ENCODE data around the gene SH3BGRL. TPM values are rescaled to one million over a fixed set of nuclear protein-coding genes. Genes with fewer than 3 reads are reported as not detected.
"Not testable (repeated sequence)": the region's sequence is repeated elsewhere in the genome, so short reads cannot be mapped to it uniquely, and the experiment has no call there.

Gene SH3BGRL
- total RNA-seq, 1 experiment from 2014 or later = 176 TPM

DNA sequence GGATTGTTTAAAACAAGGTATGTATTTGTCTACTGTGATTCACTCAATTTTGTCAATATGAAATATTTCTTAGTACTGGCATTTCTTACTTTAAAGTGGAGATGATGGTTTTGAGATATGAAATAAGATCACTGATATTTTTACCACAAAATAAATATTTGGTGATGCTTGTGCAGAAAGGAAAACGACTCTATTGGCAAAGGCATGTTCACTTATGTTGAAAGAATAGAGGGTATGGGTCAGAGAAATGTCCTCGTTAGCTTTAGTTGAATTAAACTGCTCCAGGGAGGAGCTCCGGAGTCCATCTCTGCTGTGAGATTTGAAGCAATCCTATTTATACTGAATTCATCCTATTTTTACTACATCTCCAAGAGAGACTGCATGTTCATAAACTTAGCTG lies 84.2 kb downstream of the SH3BGRL start:
- H3K9me3 ChIP-seq (replicated peaks) = no peaks in the 10 kb centered on the region
- no peaks in the 10 kb centered on the region for H3K36me3 ChIP-seq
- H3K4me3 ChIP-seq = no peak overlapping the region
- H3K4me1 ChIP-seq (replicated peaks) = no peaks in the 10 kb centered on the region
- no peaks in the 10 kb centered on the region for H3K27me3 ChIP-seq (replicated peaks)
- no peak for DNase-seq (ENCODE audit: low read depth in 1 of 2, low spot score in 2 of 2)
- no peak overlapping the region for H3K27ac ChIP-seq

GRCh38 chrX:81286608-81287007 lies 84.7 kb downstream of the SH3BGRL start:
- Histone ChIP-seq H3K4me1 (replicated peaks) (no peaks in the 10 kb centered on the region), H3K27ac (no peak overlapping the region), H3K36me3 (no peaks in the 10 kb centered on the region), H3K4me3 (no peak overlapping the region), H3K9me3 (replicated peaks) (no peaks in the 10 kb centered on the region), H3K27me3 (replicated peaks) (no peaks in the 10 kb centered on the region)
- DNase-seq (ENCODE audit: low read depth in 1 of 2, low spot score in 2 of 2) = no peak

DNA sequence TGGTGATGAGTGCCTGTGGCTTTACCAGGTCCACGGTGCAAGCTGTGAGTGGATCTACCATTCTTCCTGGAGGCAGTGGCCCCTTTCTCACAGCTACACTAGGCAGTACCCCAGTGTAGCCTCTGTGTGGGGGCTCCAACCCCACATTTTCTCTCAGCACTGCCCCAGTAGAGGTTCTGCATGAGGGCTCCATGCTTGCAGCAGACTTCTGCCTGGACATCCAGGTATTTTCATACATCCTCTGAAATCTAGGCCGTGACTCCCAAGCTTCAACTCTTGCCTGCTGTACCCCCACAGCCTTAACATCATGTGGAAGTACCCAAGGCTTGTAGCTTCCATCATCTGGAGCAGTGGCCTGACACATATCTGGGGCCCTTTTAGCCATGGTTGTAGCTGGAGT lies 90.1 kb downstream of the SH3BGRL start:
- DNase-seq (ENCODE audit: low read depth in 1 of 2, low spot score in 2 of 2) = no peak
- H3K27ac ChIP-seq = no peak overlapping the region
- H3K4me1 ChIP-seq (replicated peaks) = no peaks in the 10 kb centered on the region
- no peak overlapping the region for H3K4me3 ChIP-seq
- no peaks in the 10 kb centered on the region for H3K36me3 ChIP-seq
- H3K9me3 ChIP-seq (replicated peaks) = no peaks in the 10 kb centered on the region
- H3K27me3 ChIP-seq (replicated peaks) = no peaks in the 10 kb centered on the region

DNA sequence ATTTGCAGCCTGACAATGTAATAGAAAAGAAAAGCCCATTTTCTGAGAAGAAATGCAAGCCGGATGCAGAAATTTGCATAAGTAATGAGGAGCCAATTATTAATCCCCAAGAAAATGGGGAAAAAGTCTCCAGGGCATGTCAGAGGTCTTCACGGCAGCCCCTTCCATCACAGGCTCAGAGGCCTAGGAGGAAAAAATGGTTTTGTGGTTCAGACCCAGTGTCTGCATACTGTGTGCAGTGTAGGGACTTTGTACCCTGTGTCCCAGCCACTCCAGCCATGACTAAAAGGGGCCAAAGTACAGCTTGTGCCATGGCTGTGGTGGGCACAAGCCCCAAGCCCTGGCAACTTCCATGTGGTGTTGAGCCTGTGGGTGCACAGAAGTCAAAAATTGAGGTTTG lies 92.2 kb downstream of the SH3BGRL start:
- H3K27me3 ChIP-seq (replicated peaks) = no peaks in the 10 kb centered on the region
- no peaks in the 10 kb centered on the region for H3K4me1 ChIP-seq (replicated peaks)
- H3K4me3 ChIP-seq = no peak overlapping the region
- no peaks in the 10 kb centered on the region for H3K36me3 ChIP-seq
- H3K9me3 ChIP-seq (replicated peaks) = no peaks in the 10 kb centered on the region
- no peak overlapping the region for H3K27ac ChIP-seq
- no peak for DNase-seq (ENCODE audit: low read depth in 1 of 2, low spot score in 2 of 2)

DNA sequence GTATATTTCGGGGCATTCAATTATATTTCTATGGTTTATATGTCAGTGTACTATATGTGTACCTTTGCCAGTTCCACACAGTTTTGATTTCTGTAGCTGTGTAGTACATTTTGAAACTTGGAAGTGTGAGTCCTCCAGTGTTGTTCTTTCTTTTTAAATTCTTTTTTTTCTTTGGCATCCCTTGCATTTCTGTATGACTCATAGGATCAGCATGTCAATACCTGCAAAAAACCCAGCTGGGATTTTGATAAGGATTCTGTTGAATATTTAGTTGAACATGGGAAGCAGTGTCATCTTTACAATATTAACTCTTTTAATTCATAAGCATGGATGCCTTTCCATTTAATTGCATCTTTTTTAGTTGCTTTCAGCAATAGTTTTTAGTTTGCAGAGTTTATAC lies 100.0 kb downstream of the SH3BGRL start:
- Histone ChIP-seq H3K27me3 (replicated peaks) (no peaks in the 10 kb centered on the region), H3K27ac (no peak overlapping the region), H3K9me3 (replicated peaks) (no peaks in the 10 kb centered on the region), H3K36me3 (no peaks in the 10 kb centered on the region), H3K4me3 (no peak overlapping the region), H3K4me1 (replicated peaks) (no peaks in the 10 kb centered on the region)
- DNase-seq (ENCODE audit: low read depth in 1 of 2, low spot score in 2 of 2) = no peak

- H3K4me3 ChIP-seq = no peak overlapping the region
- no peak for DNase-seq (ENCODE audit: low read depth in 1 of 2, low spot score in 2 of 2)
Observed at GRCh38 chrX:81304563-81304962, 102.7 kb downstream of the SH3BGRL start.

GRCh38 chrX:81305240-81305639 lies 103.3 kb downstream of the SH3BGRL start:
- H3K9me3 ChIP-seq (replicated peaks) = no peaks in the 10 kb centered on the region
- no peaks in the 10 kb centered on the region for H3K27me3 ChIP-seq (replicated peaks)
- no peak overlapping the region for H3K27ac ChIP-seq
- DNase-seq (ENCODE audit: low read depth in 1 of 2, low spot score in 2 of 2) = no peak
- H3K36me3 ChIP-seq = no peaks in the 10 kb centered on the region
- H3K4me1 ChIP-seq (replicated peaks) = no peaks in the 10 kb centered on the region
- H3K4me3 ChIP-seq = no peak overlapping the region

More at GRCh38 chrX:81304563-81304962, 102.7 kb downstream of the SH3BGRL start:
- Histone ChIP-seq H3K27ac (no peak overlapping the region), H3K9me3 (replicated peaks) (no peaks in the 10 kb centered on the region), H3K36me3 (no peaks in the 10 kb centered on the region), H3K4me1 (replicated peaks) (no peaks in the 10 kb centered on the region), H3K27me3 (replicated peaks) (no peaks in the 10 kb centered on the region)

DNA sequence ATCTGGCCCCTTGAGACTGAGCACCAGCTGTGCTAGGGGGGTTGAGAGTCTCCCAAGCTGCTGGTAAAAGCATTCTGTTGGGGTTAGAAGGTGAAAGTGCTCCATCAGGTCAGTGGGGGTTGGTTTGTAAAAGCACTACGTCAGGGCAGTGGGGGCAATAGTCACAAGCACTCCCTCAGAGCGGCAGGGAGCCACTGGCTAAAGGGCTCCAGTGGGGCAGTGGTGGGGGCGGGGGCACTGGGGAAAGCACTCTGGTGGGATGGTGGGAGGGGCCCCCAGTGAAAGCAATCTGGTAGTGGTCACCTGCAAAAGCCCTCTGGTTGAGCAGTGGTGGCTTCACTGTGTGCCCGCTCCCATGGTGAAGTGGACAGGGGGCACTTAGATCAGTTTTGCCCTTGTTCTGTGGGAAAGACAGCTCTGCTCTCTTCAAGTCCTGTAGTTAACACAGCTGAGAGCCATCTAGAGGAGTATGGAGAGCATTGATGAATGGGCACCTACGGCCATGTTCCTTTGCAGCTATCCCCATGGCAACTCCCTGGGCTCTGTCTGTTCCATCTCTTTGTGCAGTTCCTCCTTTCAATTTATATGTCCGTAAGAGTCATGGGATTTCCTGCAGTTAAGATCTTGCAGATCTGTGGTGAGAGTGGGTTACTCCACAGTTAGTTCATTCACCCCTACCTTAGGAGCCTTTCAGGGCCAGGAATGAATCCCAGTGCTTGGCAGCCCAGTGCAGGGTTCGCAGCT lies 106.4 kb downstream of the SH3BGRL start:
- Histone ChIP-seq H3K27ac (no peak overlapping the region), H3K27me3 (replicated peaks) (no peaks in the 10 kb centered on the region), H3K4me3 (no peak overlapping the region), H3K9me3 (replicated peaks) (no peaks in the 10 kb centered on the region), H3K4me1 (replicated peaks) (no peaks in the 10 kb centered on the region), H3K36me3 (no peaks in the 10 kb centered on the region)
- DNase-seq (ENCODE audit: low read depth in 1 of 2, low spot score in 2 of 2) = no peak

DNA sequence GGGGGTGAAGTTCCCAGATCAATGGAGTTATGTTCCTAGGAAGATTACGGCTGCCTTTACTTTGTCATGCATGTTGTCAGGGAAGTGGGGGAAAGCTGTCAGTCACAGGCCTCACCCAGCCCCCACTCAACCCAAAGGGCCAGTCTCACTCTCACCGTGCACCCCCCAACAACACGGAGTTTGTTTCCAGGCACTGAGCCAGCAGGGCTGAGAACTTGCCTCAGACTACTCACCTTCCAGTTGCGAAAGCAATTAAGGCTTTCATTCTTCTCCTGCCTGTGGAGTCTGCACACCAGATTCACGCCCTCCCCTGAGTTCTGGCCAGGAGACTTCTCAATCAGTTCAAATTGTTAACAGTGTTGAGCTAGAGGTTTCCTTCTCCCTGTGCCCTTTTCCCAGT lies 114.3 kb downstream of the SH3BGRL start:
- no peak for DNase-seq (ENCODE audit: low read depth in 1 of 2, low spot score in 2 of 2)
- no peak overlapping the region for H3K27ac ChIP-seq

DNA sequence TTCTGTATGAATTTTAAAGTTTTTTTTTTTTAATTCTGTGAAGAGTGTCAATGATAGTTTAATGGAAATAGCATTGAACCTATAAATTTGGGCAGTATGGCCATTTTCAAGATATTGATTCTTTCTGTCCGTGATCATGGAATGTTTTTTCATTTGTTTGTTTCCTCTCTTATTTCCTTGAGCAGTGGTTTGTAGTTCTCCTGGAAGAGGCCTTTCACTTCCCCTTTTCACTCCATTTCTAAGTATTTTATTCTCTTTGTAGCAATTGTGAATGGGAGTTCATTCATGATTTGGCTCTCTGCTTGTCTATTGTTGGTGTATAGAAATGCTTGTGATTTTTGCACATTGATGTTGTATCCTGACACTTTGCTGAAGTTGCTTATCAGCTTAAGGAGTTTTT lies 129.8 kb downstream of the SH3BGRL start:
- H3K36me3 ChIP-seq; H3K4me1 ChIP-seq (replicated peaks); H3K4me3 ChIP-seq; H3K9me3 ChIP-seq (replicated peaks); H3K27me3 ChIP-seq (replicated peaks); H3K27ac ChIP-seq; DNase-seq (ENCODE audit: low read depth in 1 of 2, low spot score in 2 of 2): not testable (repeated sequence)

More for the DNA sequence above, 114.3 kb downstream of the SH3BGRL start:
- no peaks in the 10 kb centered on the region for H3K4me1 ChIP-seq (replicated peaks)
- H3K27me3 ChIP-seq (replicated peaks) = no peaks in the 10 kb centered on the region
- no peaks in the 10 kb centered on the region for H3K9me3 ChIP-seq (replicated peaks)
- H3K36me3 ChIP-seq = no peaks in the 10 kb centered on the region
- H3K4me3 ChIP-seq = no peak overlapping the region

- Histone ChIP-seq H3K36me3 (no peaks in the 10 kb centered on the region), H3K4me1 (replicated peaks) (no peaks in the 10 kb centered on the region), H3K27ac (no peak overlapping the region), H3K27me3 (replicated peaks) (no peaks in the 10 kb centered on the region), H3K4me3 (no peak overlapping the region), H3K9me3 (replicated peaks) (no peaks in the 10 kb centered on the region)
- DNase-seq (ENCODE audit: low read depth in 1 of 2, low spot score in 2 of 2) = no peak
Observed at GRCh38 chrX:81336455-81337152, 134.7 kb downstream of the SH3BGRL start.

DNA sequence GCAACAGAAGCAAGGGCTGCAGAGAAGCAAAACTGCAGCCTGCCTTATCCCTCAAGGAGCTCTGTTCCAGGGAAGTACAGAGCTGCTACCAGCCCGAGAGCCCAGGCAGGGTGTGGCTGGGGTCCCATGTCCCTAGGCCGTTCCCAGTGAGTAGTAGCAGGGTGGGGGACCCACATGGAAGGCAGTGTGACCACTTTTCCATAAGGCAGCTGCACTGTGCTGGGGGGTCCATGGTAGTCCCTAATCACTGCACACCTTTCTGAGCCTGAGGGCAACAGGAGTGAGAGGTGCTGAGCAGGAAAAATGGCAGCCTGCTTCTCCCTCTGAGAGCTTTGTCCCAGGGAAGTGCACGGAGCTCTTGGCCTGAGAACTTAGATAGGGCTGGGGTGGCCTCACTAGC lies 135.9 kb downstream of the SH3BGRL start:
- H3K4me3 ChIP-seq = no peak overlapping the region
- DNase-seq (ENCODE audit: low read depth in 1 of 2, low spot score in 2 of 2) = no peak
- H3K27me3 ChIP-seq (replicated peaks) = no peaks in the 10 kb centered on the region
- no peaks in the 10 kb centered on the region for H3K36me3 ChIP-seq
- H3K4me1 ChIP-seq (replicated peaks) = no peaks in the 10 kb centered on the region
- no peaks in the 10 kb centered on the region for H3K9me3 ChIP-seq (replicated peaks)
- no peak overlapping the region for H3K27ac ChIP-seq

DNA sequence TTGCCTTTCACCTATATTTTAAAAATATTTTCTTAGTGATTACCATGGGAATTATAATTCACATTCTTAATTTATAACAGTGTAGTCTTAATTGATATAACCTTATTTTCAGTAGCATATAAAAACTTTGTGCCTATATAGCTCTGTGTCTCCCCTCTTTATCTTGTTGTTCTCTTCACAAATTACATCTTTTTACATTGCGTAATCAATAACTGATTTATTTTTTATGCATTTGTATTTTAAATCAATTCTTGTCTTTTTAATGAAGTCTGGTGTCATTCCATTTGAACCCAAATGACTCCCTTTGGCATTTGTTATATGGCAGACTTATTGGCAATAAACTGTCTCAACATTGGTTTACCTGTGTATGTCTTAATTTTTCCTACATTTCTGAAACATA lies 137.0 kb downstream of the SH3BGRL start:
- no peaks in the 10 kb centered on the region for H3K9me3 ChIP-seq (replicated peaks)
- H3K36me3 ChIP-seq = no peaks in the 10 kb centered on the region
- no peak for DNase-seq (ENCODE audit: low read depth in 1 of 2, low spot score in 2 of 2)
- H3K27ac ChIP-seq = no peak overlapping the region
- no peak overlapping the region for H3K4me3 ChIP-seq
- H3K27me3 ChIP-seq (replicated peaks) = no peaks in the 10 kb centered on the region
- no peaks in the 10 kb centered on the region for H3K4me1 ChIP-seq (replicated peaks)

- H3K27me3 ChIP-seq (replicated peaks); DNase-seq (ENCODE audit: low read depth in 1 of 2, low spot score in 2 of 2): not testable (repeated sequence)
Observed at GRCh38 chrX:81345296-81345695, 143.4 kb downstream of the SH3BGRL start.

More at GRCh38 chrX:81345296-81345695, 143.4 kb downstream of the SH3BGRL start:
- not testable (repeated sequence) for H3K9me3 ChIP-seq (replicated peaks); H3K27ac ChIP-seq; H3K36me3 ChIP-seq; H3K4me1 ChIP-seq (replicated peaks); H3K4me3 ChIP-seq
